ENCODE results near the gene FGFRL1.

FGFRL1 gene

DNA sequence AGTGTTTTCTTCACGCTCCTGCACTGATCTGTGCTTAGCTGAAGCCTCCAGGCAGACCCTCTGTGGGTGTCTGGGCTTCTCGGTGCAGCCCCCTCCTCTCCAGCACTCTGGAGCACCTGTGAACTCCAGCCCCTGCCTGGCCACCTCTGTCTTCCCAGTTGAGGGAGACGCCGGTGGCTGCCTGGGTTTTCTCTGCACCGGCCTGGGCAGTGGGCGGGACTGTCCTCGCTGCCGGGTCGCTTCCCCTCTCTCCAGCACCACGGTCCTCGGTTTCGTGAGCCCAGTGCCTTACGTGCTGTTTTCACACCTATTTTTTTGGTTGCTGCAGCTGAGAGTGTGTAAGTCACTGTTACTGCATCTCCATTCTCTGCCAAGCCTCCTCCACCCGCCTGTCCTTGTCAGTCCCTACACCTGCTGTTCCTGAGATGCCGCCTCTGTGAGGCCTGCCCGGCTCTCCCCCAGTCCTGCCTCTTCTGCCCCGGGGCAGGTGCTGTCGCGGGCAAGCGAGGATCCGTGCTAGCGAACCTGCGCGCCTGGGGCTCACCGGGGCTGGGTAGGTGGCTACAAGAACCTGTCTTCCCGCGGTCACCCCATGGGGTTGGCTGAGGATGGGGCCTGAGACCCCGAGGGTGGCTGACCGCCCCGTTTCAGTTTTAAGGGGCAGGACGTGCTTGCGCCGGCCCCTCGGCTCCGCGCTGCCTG is 2.4 kb upstream of the FGFRL1 start:
- peak; percentile 3 for ATAC-seq
- Mint-ChIP-seq H3K9me3 (no peaks in the 10 kb centered on the region), H3K36me3 (peaks cover 7% of the 10 kb centered on the region), H3K4me1 (peaks cover 16% of the 10 kb centered on the region), H3K4me3 (peak overlapping the region; percentile 89), H3K27ac (peak overlapping the region; percentile 83)
- DNase-seq (ENCODE audit: low spot score in 2 of 2) = peak; percentile 41 to 79

DNA sequence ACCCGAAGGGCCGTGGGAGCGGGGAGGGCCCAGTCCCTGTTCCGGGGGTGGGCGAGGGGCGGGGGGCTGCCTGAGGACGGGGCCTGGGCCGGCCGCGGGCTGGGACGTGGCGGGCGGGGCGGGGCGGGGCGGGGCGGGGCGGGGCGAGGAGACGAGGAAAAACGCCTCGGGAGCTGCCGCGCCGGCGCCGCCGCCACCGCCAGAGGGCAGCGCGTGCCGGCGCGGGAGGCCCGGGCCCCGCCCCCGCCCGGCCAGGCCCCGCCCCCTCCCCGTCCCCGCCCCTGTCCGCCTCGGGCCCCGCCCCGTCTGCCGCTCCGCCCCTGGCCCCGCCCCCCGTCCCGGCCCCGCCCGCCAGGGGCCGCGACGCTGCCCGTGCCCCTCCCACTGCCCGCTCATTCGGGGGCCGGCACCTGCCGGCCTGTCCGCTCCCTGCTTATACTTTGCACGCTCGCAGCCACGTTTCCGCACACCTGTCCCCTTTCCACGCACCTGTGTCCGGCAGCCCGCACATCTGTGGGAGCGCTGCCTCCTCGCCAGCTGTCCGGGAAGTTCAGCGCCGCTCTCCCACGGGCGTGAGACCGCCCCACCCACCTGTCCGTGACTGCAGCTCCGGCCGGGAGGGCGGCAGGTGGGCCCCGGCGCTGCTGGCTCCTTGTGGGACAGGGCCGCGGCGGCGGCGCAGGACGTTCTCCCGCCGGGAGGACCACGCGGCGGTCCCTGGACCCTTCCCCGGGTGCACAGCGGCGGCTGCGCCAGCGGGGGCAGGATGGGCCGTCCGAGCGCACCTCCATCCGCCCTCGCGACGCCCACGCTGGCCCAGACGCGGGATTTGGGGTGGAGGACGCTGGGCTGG is 1.7 kb upstream of the FGFRL1 start:
- Mint-ChIP-seq H3K9me3 (no peaks in the 10 kb centered on the region), H3K27ac (peak overlapping the region; percentile 90)
- ATAC-seq = peak; percentile 43

DNA sequence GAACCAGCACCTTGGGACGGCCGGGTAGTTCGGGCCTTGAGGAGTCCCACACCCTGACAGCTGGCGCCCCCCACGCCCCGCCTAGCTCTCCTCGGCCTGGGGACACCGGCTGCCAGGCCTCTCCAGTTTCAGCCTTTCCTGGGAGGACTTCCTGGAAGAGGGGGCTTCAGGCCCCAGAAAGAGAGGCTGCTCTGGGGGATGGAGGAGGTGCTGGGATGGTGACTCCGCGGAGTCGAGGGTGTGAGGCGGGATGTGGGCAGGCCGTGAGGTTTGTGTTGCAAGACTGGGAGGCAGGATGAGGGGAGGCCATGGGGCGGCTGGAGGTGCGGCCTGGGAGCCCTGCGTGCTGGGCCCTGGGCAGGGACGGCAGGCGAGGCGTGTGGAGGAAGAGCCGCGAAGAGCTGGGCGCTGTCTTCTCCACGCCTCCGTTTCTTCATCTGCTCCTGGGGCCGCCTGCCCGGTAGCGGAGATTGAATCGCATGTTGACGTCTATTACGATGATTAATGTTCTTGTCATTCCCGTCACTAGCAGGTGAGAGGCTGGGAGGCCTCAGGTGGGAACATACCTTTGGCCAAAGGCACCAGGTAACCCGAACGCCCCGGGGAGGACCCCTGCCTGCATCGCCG is 918 bp upstream of the FGFRL1 start:
- Mint-ChIP-seq H3K36me3 (peaks cover 7% of the 10 kb centered on the region), H3K27ac (peak overlapping the region; percentile 90), H3K9me3 (no peaks in the 10 kb centered on the region), H3K4me1 (peaks cover 16% of the 10 kb centered on the region), H3K4me3 (peak overlapping the region; percentile 89)
- ATAC-seq (peak; percentile 75), DNase-seq (ENCODE audit: low spot score in 2 of 2) (peak; percentile 55 to 88)

More for the DNA sequence above, 1.7 kb upstream of the FGFRL1 start:
- Mint-ChIP-seq H3K36me3 (peaks cover 7% of the 10 kb centered on the region), H3K4me1 (peaks cover 16% of the 10 kb centered on the region), H3K4me3 (peak overlapping the region; percentile 89)
- DNase-seq (ENCODE audit: low spot score in 2 of 2) = peak; percentile 75 to 85

GRCh38 chr4:1011666-1012033 is 224 bp downstream of the FGFRL1 start:
- Mint-ChIP-seq H3K4me3 (peak overlapping the region; percentile 47), H3K4me1 (peaks cover 16% of the 10 kb centered on the region), H3K27ac (no peak overlapping the region), H3K36me3 (peaks cover 7% of the 10 kb centered on the region), H3K9me3 (no peaks in the 10 kb centered on the region)
- ATAC-seq (no peak), DNase-seq (ENCODE audit: low spot score in 2 of 2) (no peak)

DNA sequence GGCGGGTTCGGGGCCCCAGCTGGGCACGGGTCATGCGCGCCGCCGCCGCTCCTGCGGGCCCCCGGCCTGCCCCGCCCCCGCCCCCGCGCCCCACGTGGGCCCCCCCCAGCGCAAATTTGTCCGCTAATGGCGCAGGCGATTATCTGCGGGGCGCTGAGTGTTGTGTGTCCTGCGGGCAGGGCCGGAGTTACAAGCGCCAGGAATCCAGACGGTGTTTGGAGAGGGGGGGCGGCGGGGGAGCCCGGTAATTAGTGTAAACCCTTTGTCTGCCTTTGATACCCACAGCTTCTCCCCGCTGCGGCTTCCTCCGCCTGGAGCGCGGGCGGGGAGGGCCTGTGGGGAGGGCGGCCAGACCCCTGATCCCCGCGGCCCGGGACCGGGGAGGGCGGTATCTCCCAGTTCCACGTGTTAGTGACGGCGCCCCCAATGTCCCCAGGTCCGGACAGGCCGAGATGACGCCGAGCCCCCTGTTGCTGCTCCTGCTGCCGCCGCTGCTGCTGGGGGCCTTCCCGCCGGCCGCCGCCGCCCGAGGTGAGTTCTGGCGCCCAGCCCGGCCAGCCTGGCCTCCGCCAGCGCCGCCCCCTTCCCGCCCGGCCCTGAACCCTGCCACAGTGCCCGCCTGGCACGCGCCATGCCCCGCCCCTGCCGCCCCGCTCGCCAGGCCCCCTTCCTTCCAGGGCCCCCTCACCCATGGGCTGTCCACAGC is 761 bp downstream of the FGFRL1 start:
- DNase-seq (ENCODE audit: low spot score in 2 of 2) = no peak
- Mint-ChIP-seq H3K9me3 (no peaks in the 10 kb centered on the region), H3K4me1 (peaks cover 16% of the 10 kb centered on the region), H3K36me3 (peaks cover 7% of the 10 kb centered on the region), H3K27ac (no peak overlapping the region), H3K4me3 (peak overlapping the region; percentile 47)
- no peak for ATAC-seq

DNA sequence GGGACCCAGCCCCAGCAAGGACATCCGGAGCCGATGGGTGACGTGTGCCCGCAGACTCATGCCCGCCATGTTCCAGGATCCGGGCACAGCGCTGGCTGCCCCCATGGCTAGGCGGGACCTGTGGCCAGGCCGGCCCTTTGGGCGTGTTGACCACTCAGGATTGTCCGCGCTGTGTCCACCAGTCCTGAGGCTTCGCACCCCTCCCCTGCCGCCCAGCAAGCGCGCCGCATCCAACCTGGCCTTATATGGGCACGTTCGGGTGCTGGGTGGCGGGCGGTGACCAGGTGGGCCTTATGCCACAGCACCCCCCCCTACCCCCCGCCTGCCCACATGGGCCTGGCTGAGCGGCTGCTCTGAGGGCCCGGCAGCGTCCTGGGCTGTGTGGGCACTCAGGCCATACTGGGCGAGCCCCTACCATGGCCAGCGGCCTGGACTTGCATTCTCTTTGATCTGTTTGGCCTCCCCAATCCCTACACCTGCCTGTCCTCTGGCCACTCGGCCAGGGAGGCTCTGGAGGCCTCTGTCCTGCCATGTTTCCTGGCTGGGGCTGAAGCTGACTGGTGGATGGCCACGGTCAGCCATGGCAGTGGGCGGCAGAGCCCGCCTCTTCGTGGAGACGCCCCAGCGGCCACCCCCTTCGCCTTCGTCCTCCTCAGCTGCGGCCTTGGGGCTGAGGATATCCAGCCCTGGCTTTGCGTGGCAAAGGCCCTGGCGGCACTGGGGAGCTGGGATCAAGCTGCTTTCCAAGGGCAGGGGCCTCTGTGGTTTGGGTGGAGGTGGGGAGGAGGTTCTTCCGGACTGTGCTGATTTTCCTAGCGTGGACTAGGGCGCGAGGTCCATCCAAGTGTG is 2.0 kb downstream of the FGFRL1 start:
- peak overlapping the region; percentile 47 for H3K4me3 Mint-ChIP-seq

DNA sequence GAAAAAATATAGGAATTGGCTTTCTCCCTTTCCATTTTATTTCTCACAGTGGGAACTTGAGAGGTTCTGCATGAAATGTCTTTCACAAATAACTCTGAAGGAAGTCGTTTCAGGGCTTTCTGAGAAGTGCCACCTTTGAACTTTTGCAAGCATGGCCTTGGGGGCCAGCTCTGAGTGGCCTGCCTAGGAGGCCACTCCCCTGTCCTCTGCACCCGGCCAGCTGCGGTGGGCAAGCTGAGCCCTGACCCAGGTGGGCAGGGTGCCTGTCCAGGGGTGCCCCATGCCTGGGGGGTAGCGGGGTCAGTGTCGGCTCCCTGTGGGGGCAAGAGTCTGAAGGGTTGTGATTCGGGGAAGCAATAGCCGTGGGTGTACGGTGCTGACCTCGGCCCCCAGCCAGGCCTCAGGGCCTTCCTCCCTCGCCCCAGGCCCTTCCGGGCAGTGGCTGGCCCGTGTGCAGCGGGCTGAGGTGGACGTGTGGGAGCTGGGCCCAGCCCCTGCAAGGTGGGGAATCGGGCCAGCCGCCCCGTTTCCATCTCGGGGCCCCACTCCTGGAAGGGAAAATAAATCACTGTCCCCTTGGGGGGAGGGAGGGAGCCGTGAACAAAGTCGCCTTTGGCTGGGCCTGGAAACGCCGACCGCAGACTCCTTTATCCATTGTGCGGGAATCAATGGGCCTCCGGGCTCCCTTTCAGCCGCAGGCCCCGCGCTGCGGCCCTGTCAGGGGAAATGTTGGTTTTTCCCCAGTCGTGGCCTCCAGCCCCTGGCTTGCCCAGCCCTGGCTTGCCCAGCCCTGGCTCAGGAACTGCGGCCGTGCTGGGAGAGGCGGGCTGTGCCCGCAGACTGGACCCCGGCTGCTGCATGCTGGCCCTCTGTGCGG is 3.1 kb downstream of the FGFRL1 start:
- H3K9me3 Mint-ChIP-seq = no peaks in the 10 kb centered on the region
- ATAC-seq (no peak), DNase-seq (ENCODE audit: low spot score in 2 of 2) (no peak)
- no peak overlapping the region for H3K4me3 Mint-ChIP-seq
- H3K36me3 Mint-ChIP-seq = peaks cover 7% of the 10 kb centered on the region
- H3K27ac Mint-ChIP-seq = no peak overlapping the region
- peaks cover 13% of the 10 kb centered on the region for H3K4me1 Mint-ChIP-seq

More for the DNA sequence above, 2.0 kb downstream of the FGFRL1 start:
- DNase-seq (ENCODE audit: low spot score in 2 of 2) (no peak), ATAC-seq (no peak)
- peaks cover 7% of the 10 kb centered on the region for H3K36me3 Mint-ChIP-seq
- H3K4me1 Mint-ChIP-seq = peaks cover 22% of the 10 kb centered on the region
- H3K27ac Mint-ChIP-seq = no peak overlapping the region
- H3K9me3 Mint-ChIP-seq = no peaks in the 10 kb centered on the region

- peaks cover 13% of the 10 kb centered on the region for H3K4me1 Mint-ChIP-seq
- H3K27ac Mint-ChIP-seq = no peak overlapping the region
- H3K9me3 Mint-ChIP-seq = no peaks in the 10 kb centered on the region
- ATAC-seq = no peak
- no peak overlapping the region for H3K4me3 Mint-ChIP-seq
- peaks cover 6% of the 10 kb centered on the region for H3K36me3 Mint-ChIP-seq
- no peak for DNase-seq (ENCODE audit: low spot score in 2 of 2)
Measured at GRCh38 chr4:1015179-1015578, 3.8 kb downstream of the FGFRL1 start.

- Mint-ChIP-seq H3K4me1 (peaks cover 7% of the 10 kb centered on the region), H3K27ac (no peak overlapping the region), H3K36me3 (peaks cover under 1% of the 10 kb centered on the region), H3K4me3 (no peak overlapping the region), H3K9me3 (no peaks in the 10 kb centered on the region)
- no peak for ATAC-seq
- no peak for DNase-seq (ENCODE audit: low spot score in 2 of 2)
Measured at GRCh38 chr4:1015746-1016145, 4.3 kb downstream of the FGFRL1 start.

- ATAC-seq (no peak), DNase-seq (ENCODE audit: low spot score in 2 of 2) (no peak)
- Mint-ChIP-seq H3K36me3 (no peaks in the 10 kb centered on the region), H3K27ac (no peak overlapping the region), H3K4me3 (no peak overlapping the region), H3K9me3 (no peaks in the 10 kb centered on the region), H3K4me1 (peaks cover 7% of the 10 kb centered on the region)
Measured at GRCh38 chr4:1017211-1017610, 5.8 kb downstream of the FGFRL1 start.

DNA sequence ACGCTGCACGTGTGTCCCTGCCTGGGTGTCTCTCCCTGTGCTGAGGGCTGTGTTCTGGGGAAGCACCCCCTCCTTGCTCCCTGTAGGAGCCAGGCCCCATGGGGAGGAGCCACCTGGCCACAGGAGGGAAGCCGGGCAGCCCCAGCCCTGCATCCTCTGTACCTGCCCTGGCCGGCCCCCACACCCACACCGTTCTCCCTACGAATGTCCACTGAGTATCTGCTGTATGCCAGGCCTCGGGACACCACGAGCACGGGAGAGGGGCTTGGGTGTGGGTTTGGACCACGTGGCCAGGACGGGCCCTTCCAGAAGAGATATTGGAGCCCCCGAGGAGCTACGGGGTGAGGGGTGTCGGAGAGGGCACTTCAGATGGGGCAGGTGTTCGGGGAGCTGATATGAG is 6.3 kb downstream of the FGFRL1 start:
- DNase-seq (ENCODE audit: low spot score in 2 of 2) (no peak), ATAC-seq (no peak)
- Mint-ChIP-seq H3K4me1 (peaks cover 7% of the 10 kb centered on the region), H3K27ac (no peak overlapping the region), H3K36me3 (no peaks in the 10 kb centered on the region), H3K9me3 (no peaks in the 10 kb centered on the region), H3K4me3 (no peak overlapping the region)

DNA sequence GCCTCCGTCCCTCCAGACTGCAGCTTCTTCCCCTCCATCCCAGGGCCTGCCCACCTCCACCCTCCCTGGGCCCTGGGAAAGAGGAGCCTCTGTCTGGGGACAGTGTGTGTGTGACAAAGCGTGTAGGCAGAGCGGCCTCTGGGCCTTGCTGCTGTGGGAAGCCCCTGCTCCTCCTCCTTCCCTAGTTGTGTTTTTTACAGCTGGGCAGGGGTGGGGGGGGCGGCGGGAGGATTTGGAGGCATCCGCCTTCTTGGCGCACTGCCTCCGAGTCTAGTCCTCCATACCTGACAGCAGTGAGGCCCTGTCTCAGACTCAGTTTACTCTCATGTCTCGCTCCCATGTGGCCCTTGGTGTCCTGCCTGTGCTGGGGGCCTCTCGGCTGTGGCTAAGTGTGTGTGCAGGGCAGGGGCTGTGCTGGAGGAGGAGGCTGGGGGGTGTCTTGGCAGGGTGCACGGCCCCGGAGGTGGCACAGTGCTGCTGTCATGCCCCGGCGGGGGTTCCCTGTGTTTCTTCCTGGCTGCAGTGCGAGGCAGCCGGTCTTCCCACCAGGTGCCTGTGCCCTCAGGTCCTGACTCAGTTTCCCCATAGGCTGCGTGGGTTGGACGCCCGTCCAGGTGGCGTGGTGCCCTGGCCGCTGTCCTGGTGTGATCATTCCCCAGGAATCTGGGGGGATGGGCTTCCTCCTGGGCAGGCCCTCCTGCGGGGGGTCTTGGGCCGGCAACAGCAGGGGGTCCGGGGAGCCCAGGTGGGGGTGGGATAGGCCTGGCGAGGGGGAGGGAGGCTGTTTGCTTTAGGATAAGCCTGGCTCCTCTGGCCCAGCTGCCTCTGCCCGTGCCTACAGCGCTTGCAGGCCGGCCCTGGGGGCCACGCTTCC is 7.0 kb downstream of the FGFRL1 start:
- ATAC-seq = no peak

DNA sequence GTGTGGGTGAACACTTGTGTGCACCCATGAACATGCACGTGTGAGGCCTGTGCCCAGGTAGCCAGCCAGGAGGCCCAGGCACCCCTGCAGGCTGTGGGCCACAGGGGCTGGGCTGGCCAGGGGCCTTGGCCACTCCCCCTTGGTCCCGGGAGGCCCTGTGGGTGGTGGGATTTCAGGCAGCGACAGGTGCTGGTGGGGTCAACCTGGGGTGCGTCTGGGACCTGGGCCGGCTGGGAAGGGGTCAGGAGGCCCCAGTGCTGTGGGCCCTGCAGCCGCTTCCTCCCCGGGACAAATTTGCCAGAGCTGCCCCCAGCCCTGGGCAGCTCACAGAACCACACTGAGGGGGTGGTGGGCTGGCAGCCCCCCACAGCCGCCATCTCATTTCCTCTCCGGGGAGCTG is 7.9 kb downstream of the FGFRL1 start:
- peaks cover 7% of the 10 kb centered on the region for H3K4me1 Mint-ChIP-seq
- H3K27ac Mint-ChIP-seq = no peak overlapping the region

More for the DNA sequence above, 7.0 kb downstream of the FGFRL1 start:
- Mint-ChIP-seq H3K36me3 (no peaks in the 10 kb centered on the region), H3K27ac (no peak overlapping the region), H3K4me3 (no peak overlapping the region), H3K4me1 (peaks cover 7% of the 10 kb centered on the region), H3K9me3 (no peaks in the 10 kb centered on the region)
- no peak for DNase-seq (ENCODE audit: low spot score in 2 of 2)

More for the DNA sequence above, 7.9 kb downstream of the FGFRL1 start:
- no peak for DNase-seq (ENCODE audit: low spot score in 2 of 2)
- Mint-ChIP-seq H3K9me3 (no peaks in the 10 kb centered on the region), H3K36me3 (no peaks in the 10 kb centered on the region), H3K4me3 (no peak overlapping the region)
- ATAC-seq = no peak
